22Rv1 (cell line): ENCODE data around the gene PGAM2.

Experiments used
- H3K27ac ChIP-seq: fragments of 450-650 bp; 2 replicates; pipeline ENCODE4 v1.5.1; 2017
- CTCF ChIP-seq: fragments of 450-650 bp; IDR thresholded peaks from 2 replicates; pipeline ENCODE4 v1.5.1; 2017; ENCODE audit warnings: mild to moderate bottlenecking
- ZFX ChIP-seq: fragments of 450-650 bp; IDR thresholded peaks from 2 replicates; pipeline ENCODE4 v1.6.1; 2017; ENCODE audit warnings: antibody characterized with exemption, borderline replicate concordance

PGAM2 gene

GRCh38 chr7:44066111-44066460, 719 bp upstream of the PGAM2 start:
- no peak for TF ChIP-seq ZFX
- peak overlapping the region; percentile 80 for H3K27ac ChIP-seq

GRCh38 chr7:44064791-44065430, 456 bp downstream of the PGAM2 start:
- TF ChIP-seq CTCF: no peak
- no peak for TF ChIP-seq ZFX

GRCh38 chr7:44063894-44064651, 1.3 kb downstream of the PGAM2 start:
- TF ChIP-seq ZFX (no peak), CTCF (no peak)
- peak overlapping the region; percentile 80 for H3K27ac ChIP-seq

More at GRCh38 chr7:44064791-44065430, 456 bp downstream of the PGAM2 start:
- H3K27ac ChIP-seq: peak overlapping the region; percentile 80

- TF ChIP-seq CTCF (no peak), ZFX (no peak)
- peak overlapping the region; percentile 80 for H3K27ac ChIP-seq
These were observed 1.8 kb downstream of the PGAM2 start for GRCh38 chr7:44063547-44063893.

GRCh38 chr7:44062903-44063295, 2.5 kb downstream of the PGAM2 start:
- no peak for TF ChIP-seq ZFX
- no peak for TF ChIP-seq CTCF
- peak overlapping the region; percentile 80 for H3K27ac ChIP-seq

- H3K27ac ChIP-seq: peak overlapping the region; percentile 80
- no peak for TF ChIP-seq CTCF
- TF ChIP-seq ZFX: no peak
These were observed 3.0 kb downstream of the PGAM2 start for GRCh38 chr7:44062180-44062902.

GRCh38 chr7:44061645-44062179, 3.7 kb downstream of the PGAM2 start:
- TF ChIP-seq CTCF (no peak), ZFX (no peak)
- H3K27ac ChIP-seq: peak overlapping the region; percentile 80
